ENCODE data around the gene DNTT. TPM values are rescaled to one million over a fixed set of nuclear protein-coding genes. Genes with fewer than 3 reads are reported as not detected.

The DNTT gene
- polyA plus RNA-seq, 1 donor (not counting 4 experiments of a cell fraction or from before 2014, with no cell fraction given), result not detected

DNA sequence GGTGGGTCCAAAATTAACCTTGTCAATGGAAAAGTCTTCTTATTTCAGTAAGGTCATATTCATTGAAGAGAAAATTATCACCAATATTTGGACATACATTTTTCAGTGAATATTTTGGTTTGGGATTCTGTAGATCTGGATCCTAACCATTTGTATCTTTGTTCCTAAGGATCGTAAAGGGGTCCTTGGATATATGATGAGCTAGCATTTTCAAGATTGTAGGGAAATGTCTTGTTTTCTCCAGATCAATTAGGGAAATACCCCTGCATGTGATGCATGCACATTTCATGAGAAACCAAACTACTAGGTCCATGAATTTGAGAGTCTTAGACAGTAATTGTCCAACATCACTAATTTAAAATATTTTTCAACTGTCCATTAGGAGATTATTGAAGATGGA, 18.0 kb downstream of the DNTT start:
- Histone ChIP-seq H3K36me3 (ENCODE audit: control insufficient read depth in 2 of 2, extremely low read depth in 1 of 2, insufficient read depth in 2 of 2, low read length in 2 of 2) (no peaks in the 10 kb centered on the region), H3K4me3 (ENCODE audit: control insufficient read depth in 2 of 3, extremely low read depth in 1 of 3, insufficient read depth in 2 of 3, low read depth in 1 of 3, low read length in 3 of 3) (no peak overlapping the region), H3K27me3 (ENCODE audit: control insufficient read depth, extremely low read depth, insufficient read depth, low read length) (peaks cover 3% of the 10 kb centered on the region), H3K4me1 (ENCODE audit: control insufficient read depth, extremely low read depth, insufficient read depth, low read length) (no peaks in the 10 kb centered on the region), H3K27ac (ENCODE audit: control insufficient read depth, insufficient read depth, low read length) (no peak overlapping the region), H4K20me1 (ENCODE audit: control insufficient read depth, extremely low read depth, insufficient read depth, low read length) (no peaks in the 10 kb centered on the region), H3K4me2 (ENCODE audit: control insufficient read depth, extremely low read depth, insufficient read depth, low read depth, low read length) (no peak overlapping the region), H3K9ac (ENCODE audit: control insufficient read depth, extremely low read depth, insufficient read depth, low read length) (no peak overlapping the region), H2AFZ (ENCODE audit: control insufficient read depth, low read length) (no peak overlapping the region), H3K9me3 (ENCODE audit: control insufficient read depth, low read depth, low read length) (no peaks in the 10 kb centered on the region), H3K9me1 (ENCODE audit: control insufficient read depth, extremely low read depth, insufficient read depth, low read length) (no peaks in the 10 kb centered on the region), H3K79me2 (ENCODE audit: control insufficient read depth, insufficient read depth, low read length) (no peaks in the 10 kb centered on the region)
- TF ChIP-seq EZH2 (IDR thresholded peaks at IDR 0.05; ENCODE audit: low read length), result no peak
- TF ChIP-seq, protein P1, sequence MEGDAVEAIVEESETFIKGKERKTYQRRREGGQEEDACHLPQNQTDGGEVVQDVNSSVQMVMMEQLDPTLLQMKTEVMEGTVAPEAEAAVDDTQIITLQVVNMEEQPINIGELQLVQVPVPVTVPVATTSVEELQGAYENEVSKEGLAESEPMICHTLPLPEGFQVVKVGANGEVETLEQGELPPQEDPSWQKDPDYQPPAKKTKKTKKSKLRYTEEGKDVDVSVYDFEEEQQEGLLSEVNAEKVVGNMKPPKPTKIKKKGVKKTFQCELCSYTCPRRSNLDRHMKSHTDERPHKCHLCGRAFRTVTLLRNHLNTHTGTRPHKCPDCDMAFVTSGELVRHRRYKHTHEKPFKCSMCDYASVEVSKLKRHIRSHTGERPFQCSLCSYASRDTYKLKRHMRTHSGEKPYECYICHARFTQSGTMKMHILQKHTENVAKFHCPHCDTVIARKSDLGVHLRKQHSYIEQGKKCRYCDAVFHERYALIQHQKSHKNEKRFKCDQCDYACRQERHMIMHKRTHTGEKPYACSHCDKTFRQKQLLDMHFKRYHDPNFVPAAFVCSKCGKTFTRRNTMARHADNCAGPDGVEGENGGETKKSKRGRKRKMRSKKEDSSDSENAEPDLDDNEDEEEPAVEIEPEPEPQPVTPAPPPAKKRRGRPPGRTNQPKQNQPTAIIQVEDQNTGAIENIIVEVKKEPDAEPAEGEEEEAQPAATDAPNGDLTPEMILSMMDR (optimal IDR thresholded peaks at IDR 0.05 in 1 of 3, IDR thresholded peaks at IDR 0.05 in 1 of 3, conservative IDR thresholded peaks at IDR 0.05 in 1 of 3; ENCODE audit: extremely low read depth in 1 of 3, insufficient read depth in 2 of 3, low read length in 3 of 3), result no peak
- no peak for FAIRE-seq
- dilution Hi-C loops (cut with MboI; ENCODE audit: extremely low pct_ligation_motif_present, low sequenced_read_pairs), result no loop called here
- no peak for DNase-seq (ENCODE audit: low read depth, low spot score)

DNA sequence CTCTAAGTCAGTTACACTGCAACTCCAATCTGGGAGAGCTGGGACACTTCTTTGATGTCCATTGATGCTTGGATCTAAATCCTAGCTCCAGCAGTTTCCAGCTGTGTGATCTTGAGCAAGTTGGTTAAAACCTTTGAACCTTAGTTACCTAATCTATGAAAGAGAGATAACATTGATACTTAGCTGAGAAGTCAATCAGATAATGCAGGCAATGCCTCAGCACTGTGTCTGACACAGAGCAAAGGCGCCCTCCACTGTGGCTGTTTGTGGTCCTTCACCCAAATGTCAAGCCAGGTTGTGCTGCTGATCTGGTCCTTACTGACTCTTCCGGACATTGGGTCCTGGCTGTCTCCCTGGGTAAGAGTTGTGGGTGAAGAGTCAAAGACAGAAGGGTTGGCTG, 20.2 kb downstream of the DNTT start:
- Histone ChIP-seq H2AFZ (ENCODE audit: control insufficient read depth, low read length) (no peak overlapping the region), H4K20me1 (ENCODE audit: control insufficient read depth, extremely low read depth, insufficient read depth, low read length) (no peaks in the 10 kb centered on the region), H3K27me3 (ENCODE audit: control insufficient read depth, extremely low read depth, insufficient read depth, low read length) (peaks cover 11% of the 10 kb centered on the region), H3K27ac (ENCODE audit: control insufficient read depth, insufficient read depth, low read length) (no peak overlapping the region), H3K4me3 (ENCODE audit: control insufficient read depth in 2 of 3, extremely low read depth in 1 of 3, insufficient read depth in 2 of 3, low read depth in 1 of 3, low read length in 3 of 3) (no peak overlapping the region), H3K9ac (ENCODE audit: control insufficient read depth, extremely low read depth, insufficient read depth, low read length) (no peak overlapping the region), H3K36me3 (ENCODE audit: control insufficient read depth in 2 of 2, extremely low read depth in 1 of 2, insufficient read depth in 2 of 2, low read length in 2 of 2) (no peaks in the 10 kb centered on the region), H3K79me2 (ENCODE audit: control insufficient read depth, insufficient read depth, low read length) (no peaks in the 10 kb centered on the region), H3K4me2 (ENCODE audit: control insufficient read depth, extremely low read depth, insufficient read depth, low read depth, low read length) (no peak overlapping the region), H3K9me1 (ENCODE audit: control insufficient read depth, extremely low read depth, insufficient read depth, low read length) (no peaks in the 10 kb centered on the region), H3K9me3 (ENCODE audit: control insufficient read depth, low read depth, low read length) (no peaks in the 10 kb centered on the region), H3K4me1 (ENCODE audit: control insufficient read depth, extremely low read depth, insufficient read depth, low read length) (no peaks in the 10 kb centered on the region)
- dilution Hi-C loops (cut with MboI; ENCODE audit: extremely low pct_ligation_motif_present, low sequenced_read_pairs), result no loop called here
- TF ChIP-seq EZH2 (IDR thresholded peaks at IDR 0.05; ENCODE audit: low read length), result no peak
- TF ChIP-seq, protein P1 (optimal IDR thresholded peaks at IDR 0.05 in 1 of 3, IDR thresholded peaks at IDR 0.05 in 1 of 3, conservative IDR thresholded peaks at IDR 0.05 in 1 of 3; ENCODE audit: extremely low read depth in 1 of 3, insufficient read depth in 2 of 3, low read length in 3 of 3), result no peak
- DNase-seq (ENCODE audit: low read depth, low spot score), result no peak
- no peak for FAIRE-seq
